Body of pancreas (tissue), 4 donors: ENCODE results near the gene LZTS3.

Experiments used
- POLR2A ChIP-seq, 3 donors: fragments of 450-650 bp; IDR thresholded peaks; one replicate each; pipeline ENCODE4 v1.6.1; 2016; ENCODE audit warnings: antibody characterized with exemption in 3 of 3, mild to moderate bottlenecking in 2 of 3
- TF ChIP-seq, protein P1 (sequence below), 7 experiments: fragments of 450-650 bp in 4 of 7; fragments of 200-600 bp in 3 of 7; sonication (generic) in 3 of 7; IDR thresholded peaks; one replicate each; pipeline ENCODE4 v1.5.1; 2016 to 2019; ENCODE audit warnings: antibody characterized with exemption in 7 of 7

DNA sequence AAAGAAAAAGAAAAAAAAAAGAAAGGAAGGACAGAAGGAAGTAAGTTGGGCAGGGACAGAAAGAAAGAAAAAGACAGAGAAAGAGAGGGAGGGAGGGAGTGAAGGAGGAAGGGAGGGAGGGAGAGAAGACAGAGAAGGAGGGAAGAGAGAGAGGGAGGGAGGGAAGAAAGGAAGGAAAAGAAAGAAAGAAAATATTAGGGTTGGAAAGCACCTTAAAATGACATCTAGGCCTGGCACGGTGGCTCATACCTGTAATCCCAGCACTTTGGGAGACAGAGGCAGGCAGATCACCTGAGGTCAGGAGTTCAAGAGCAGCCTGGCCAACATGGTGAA is 46.9 kb downstream of the LZTS3 start:
- TF ChIP-seq, protein P1, sequence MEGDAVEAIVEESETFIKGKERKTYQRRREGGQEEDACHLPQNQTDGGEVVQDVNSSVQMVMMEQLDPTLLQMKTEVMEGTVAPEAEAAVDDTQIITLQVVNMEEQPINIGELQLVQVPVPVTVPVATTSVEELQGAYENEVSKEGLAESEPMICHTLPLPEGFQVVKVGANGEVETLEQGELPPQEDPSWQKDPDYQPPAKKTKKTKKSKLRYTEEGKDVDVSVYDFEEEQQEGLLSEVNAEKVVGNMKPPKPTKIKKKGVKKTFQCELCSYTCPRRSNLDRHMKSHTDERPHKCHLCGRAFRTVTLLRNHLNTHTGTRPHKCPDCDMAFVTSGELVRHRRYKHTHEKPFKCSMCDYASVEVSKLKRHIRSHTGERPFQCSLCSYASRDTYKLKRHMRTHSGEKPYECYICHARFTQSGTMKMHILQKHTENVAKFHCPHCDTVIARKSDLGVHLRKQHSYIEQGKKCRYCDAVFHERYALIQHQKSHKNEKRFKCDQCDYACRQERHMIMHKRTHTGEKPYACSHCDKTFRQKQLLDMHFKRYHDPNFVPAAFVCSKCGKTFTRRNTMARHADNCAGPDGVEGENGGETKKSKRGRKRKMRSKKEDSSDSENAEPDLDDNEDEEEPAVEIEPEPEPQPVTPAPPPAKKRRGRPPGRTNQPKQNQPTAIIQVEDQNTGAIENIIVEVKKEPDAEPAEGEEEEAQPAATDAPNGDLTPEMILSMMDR (IDR thresholded peaks at IDR 0.05): no peak
- no peak for TF ChIP-seq POLR2A (IDR thresholded peaks at IDR 0.05)
